Motor neuron (in vitro differentiated cells): Measurements from ENCODE around the gene ZNF217. TPM values are rescaled to one million over a fixed set of nuclear protein-coding genes. Genes with fewer than 3 reads are reported as not detected.
"Not testable (repeated sequence)": the region's sequence is repeated elsewhere in the genome, so short reads cannot be mapped to it uniquely, and the experiment has no call there.

Experiments
- ATAC-seq, 8 experiments: fragments of 200-7000 bp; cut with Tn5 transposase; replicated peaks in 6 of 8; 2 replicates each; pipeline ENCODE4 v1.8.0; 2021; ENCODE audit warnings: mild to moderate bottlenecking in 8 of 8, moderate library complexity in 8 of 8
- H3K27ac ChIP-seq, 2 donors: fragments of 250-450 bp; sonication (Bioruptor Pico); 2 replicates each; pipeline ENCODE4 v1.9.0; 2021; ENCODE audit warnings: antibody characterized with exemption in 2 of 2, mild to moderate bottlenecking in 2 of 2, moderate library complexity in 1 of 2
- H3K4me1 ChIP-seq, 2 donors: fragments of 250-450 bp; sonication (Bioruptor Pico); replicated peaks in 1 of 2; 2 replicates each; pipeline ENCODE4 v1.6.1; 2021; ENCODE audit warnings: antibody characterized with exemption in 2 of 2, mild to moderate bottlenecking in 2 of 2, moderate library complexity in 1 of 2
- H3K4me3 ChIP-seq, 5 donors: fragments of 250-450 bp; sonication (Bioruptor Pico); 2 replicates each; pipeline ENCODE4 v1.9.0; 2021; ENCODE audit warnings: antibody characterized with exemption in 5 of 5, mild to moderate bottlenecking in 5 of 5, moderate library complexity in 4 of 5
- WGBS, 10 experiments: fragments of 450-650 bp; shearing (Covaris generic); methylation state at CpG; one replicate each; pipeline ENCODE4 v1.0.0; 2022; 5-methylcytosine and 5-hydroxymethylcytosine counted together
- in situ Hi-C, 9 experiments: fragments of 400-800 bp; cut with MboI; loops; one replicate each; pipeline ENCODE4 v1.15.0; 2021; ENCODE audit warnings: low sequenced_read_pairs in 9 of 9, low pct_unique_long_range_greater_than_20kb in 2 of 9; ENCODE audit not compliant: unreplicated experiment in 9 of 9
- total RNA-seq, 8 experiments: library from RNA; unstranded; fragments of 300-600 nt; gene quantifications; 2 replicates each; pipeline versions ENCODE4 v1.2.3 to v1.2.4, GENCODE V29; 2022

The ZNF217 gene
- total RNA-seq, 8 experiments from 2014 or later = 5.2 to 51.5 (median 13.2) TPM

DNA sequence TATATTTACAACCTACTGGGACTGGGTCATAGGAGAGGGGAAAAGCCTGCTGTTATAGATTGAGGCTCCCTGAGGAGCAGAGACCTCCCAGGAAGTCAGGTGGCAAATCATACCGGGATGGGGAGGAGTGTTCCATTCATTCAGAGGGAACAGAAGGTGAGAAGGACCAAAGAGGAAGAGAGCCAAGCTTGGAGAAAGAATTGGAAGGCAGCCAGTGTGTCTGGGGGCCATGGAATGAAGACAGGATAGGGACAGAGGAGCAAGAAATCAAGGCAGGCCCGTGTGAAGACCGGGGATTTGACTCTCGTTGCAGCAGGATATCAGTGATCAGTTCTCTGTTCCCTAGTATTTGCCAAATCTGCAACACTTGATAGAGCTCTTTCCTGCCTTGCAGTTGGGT is 5.7 kb upstream of the ZNF217 start:
- Histone ChIP-seq H3K4me3 (no peak overlapping the region), H3K4me1 (peaks cover 11 to 24% of the 10 kb centered on the region in 2 donors), H3K27ac (no peak overlapping the region)
- in situ Hi-C loops = loop anchor here (25.0 kb wide), 5 partner anchors 213 to 588 kb away; partner anchors contain the start of gene BCAS1 (in 4 of the 9)
- no peak for ATAC-seq
- WGBS, 10 experiments = 0 to 60% (median 15%) methylated on average over 1 to 4 of the region's 4 CpGs; no CpG with 5 or more reads in 2 of the 10 experiments

DNA sequence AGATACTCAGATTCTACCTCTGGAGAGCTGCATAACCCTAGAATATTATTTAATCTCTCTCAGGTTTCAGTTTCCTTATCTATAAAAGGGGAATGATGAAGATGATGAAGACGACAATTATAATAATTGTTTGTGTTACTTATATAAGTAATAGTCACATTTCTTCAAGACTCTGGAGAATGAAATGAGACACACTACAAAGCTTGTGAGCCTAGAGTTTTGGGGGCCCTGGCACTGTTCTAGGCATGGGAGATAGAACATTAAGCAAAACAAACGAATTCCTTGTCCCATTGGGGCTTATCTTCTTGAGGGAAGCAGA is 5.4 kb upstream of the ZNF217 start:
- WGBS, 10 experiments = 40 to 100% (median 66%) methylated on average over 1 to 2 of the region's 2 CpGs; no CpG with 5 or more reads in 2 of the 10 experiments
- ATAC-seq = no peak
- Histone ChIP-seq H3K4me3 (no peak overlapping the region), H3K27ac (no peak overlapping the region), H3K4me1 (peaks cover 11 to 24% of the 10 kb centered on the region in 2 donors)
- in situ Hi-C loops = loop anchor here (25.0 kb wide), 5 partner anchors 213 to 588 kb away; partner anchors contain the start of gene BCAS1 (in 4 of the 9)

GRCh38 chr20:53598140-53599043 is 4.8 kb upstream of the ZNF217 start:
- Histone ChIP-seq H3K27ac (no peak overlapping the region), H3K4me3 (no peak overlapping the region), H3K4me1 (peaks cover 11 to 24% of the 10 kb centered on the region in 2 donors)
- 63 to 100% (median 96%) methylated on average over 1 to 8 of the region's 9 CpGs; no CpG with 5 or more reads in 1 of the 10 experiments for WGBS, 10 experiments
- in situ Hi-C loops = loop anchor here (25.0 kb wide), 5 partner anchors 214 to 589 kb away; partner anchors contain the start of gene BCAS1 (in 4 of the 9)
- ATAC-seq = no peak

DNA sequence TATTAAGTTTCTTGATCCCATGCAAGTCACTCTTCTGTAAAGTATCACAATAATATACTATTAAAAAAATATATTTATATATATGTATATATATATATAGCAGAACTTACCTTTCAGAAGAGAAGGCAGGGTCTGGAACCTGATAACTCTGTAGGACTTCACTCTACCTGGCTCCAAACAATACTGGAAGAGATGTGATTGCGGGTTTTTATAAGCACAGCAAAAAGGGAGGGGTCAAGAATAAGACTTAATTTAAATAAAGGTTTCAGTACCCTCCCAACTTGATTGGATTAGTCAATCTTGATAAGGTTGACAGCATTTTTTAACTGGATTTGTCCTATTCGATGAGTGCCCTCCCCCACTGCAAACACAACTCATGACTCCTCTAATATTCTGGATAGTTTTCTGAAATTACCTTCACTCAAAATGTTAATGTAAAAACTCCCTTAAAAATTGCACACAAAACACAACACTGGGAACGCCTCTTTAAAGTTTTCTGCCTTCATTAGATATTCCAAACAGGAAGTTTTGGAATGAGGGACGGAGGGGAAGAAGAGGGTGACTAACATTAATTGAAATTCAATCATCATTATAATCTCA is 4.0 kb upstream of the ZNF217 start:
- 27 to 100% (median 80%) methylated on average over 1 to 4 of the region's 4 CpGs; no CpG with 5 or more reads in 1 of the 10 experiments for WGBS, 10 experiments
- ATAC-seq = no peak
- in situ Hi-C loops = loop anchor here (25.0 kb wide), 5 partner anchors 215 to 590 kb away; partner anchors contain the start of gene BCAS1 (in 4 of the 9)
- no peak overlapping the region for H3K27ac ChIP-seq
- no peak overlapping the region for H3K4me3 ChIP-seq
- peaks cover 11 to 24% of the 10 kb centered on the region in 2 donors for H3K4me1 ChIP-seq

DNA sequence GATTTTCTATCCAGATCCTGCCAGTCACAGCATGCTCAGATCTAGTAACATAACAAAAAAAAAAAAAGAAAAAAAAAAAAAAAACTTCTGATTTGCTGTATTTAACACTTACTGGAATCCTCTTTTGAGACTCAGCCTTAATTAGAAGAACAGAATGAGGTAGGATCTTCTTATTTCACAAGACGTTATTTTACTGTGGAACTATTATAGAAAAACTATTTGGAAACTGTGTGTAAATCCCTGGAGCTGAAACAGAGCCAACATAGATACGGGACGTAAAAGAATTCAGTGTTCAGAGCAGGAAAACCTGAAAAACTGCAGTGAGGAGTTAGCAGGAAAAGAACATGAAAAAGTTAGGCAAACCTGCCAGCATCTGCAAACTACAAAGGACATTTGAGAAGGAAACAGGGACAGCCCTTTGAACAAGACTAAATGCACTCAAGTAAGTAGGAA is 3.4 kb upstream of the ZNF217 start:
- in situ Hi-C loops = loop anchor here (25.0 kb wide), 5 partner anchors 215 to 590 kb away; partner anchors contain the start of gene BCAS1 (in 4 of the 9)
- no peak for ATAC-seq
- Histone ChIP-seq H3K4me1 (peaks cover 11 to 24% of the 10 kb centered on the region in 2 donors), H3K4me3 (no peak overlapping the region), H3K27ac (peak overlapping the region in 1 of 2 donors; percentile 25)
- 46 to 82% (median 71%) methylated on average over 2 to 3 of the region's 3 CpGs for WGBS, 10 experiments

DNA sequence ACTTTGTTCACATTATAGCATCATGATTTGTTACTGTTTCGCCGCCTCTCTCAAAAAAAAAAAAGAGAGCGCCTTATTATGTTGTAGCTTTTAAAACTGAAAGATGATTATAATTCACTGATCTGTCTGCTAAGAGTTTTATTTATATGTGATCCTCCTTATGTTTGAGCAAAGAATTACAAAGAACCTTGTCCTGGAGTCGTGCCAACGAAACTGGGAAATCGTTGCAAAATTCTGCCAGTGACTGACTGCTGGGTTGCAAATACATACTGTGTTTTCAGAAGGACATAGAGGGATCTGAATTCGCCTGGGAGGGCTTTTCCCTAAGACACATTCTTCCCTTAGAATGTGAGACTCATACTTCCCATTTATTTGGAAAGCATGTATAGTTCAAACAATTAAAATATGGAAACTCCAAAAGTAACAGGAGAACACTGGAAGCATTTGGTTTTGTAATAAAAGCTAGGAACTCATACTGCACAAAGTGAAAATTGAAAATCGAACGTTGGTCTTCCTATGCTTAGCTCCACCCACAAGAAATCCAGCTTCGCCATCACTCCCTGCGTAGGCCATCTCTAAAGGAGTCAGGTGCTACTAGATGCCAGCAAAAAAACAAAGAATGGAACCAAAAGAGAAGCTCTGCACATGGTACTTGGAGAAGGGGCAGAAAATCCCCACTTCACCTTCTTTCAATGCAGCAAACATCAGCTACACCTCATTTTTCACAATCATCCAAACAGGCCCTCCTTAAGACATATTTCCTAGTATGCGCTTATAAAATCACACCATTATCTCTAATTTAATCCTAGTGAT is 2.8 kb upstream of the ZNF217 start:
- Histone ChIP-seq H3K4me1 (peaks cover 11 to 24% of the 10 kb centered on the region in 2 donors), H3K4me3 (peak overlapping the region in 1 of 5 donors; percentile 11), H3K27ac (peak overlapping the region in 1 of 2 donors; percentile 46)
- 22 to 80% (median 50%) methylated on average over 2 to 6 of the region's 12 CpGs; no CpG with 5 or more reads in 2 of the 10 experiments for WGBS, 10 experiments
- not testable (repeated sequence) for ATAC-seq
- in situ Hi-C loops = loop anchor here (25.0 kb wide), 5 partner anchors 216 to 591 kb away; partner anchors contain the start of gene BCAS1 (in 4 of the 9)

- peaks cover 11 to 26% of the 10 kb centered on the region in 2 donors for H3K4me1 ChIP-seq
- ATAC-seq, H3K27ac ChIP-seq, H3K4me3 ChIP-seq: not testable (repeated sequence)
- WGBS, 10 experiments = 0 to 100% (median 31%) methylated on average over 1 to 2 of the region's 3 CpGs; no CpG with 5 or more reads in 4 of the 10 experiments
- in situ Hi-C loops = loop anchor here (25.0 kb wide), 5 partner anchors 217 to 592 kb away; partner anchors contain the start of gene BCAS1 (in 4 of the 9)
Measured at GRCh38 chr20:53595742-53596141, 2.1 kb upstream of the ZNF217 start.

DNA sequence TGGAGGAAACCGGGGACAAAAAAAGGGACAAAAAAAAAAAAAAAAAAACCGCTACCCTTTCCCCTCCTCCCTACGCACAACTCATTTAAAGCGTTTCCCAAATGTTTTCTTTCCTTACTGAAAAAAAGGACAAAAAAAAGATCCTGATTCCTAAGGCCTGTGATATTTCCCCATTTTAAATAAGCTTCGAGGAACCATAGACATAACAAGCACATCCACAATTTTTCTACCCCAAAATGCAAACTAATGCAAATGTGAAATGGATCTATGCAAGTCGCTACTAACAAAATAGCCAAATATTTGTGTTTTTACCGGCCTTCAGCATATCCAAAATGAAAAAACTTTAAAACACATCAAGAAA is 1.4 kb upstream of the ZNF217 start:
- H3K4me3 ChIP-seq = peak overlapping the region; percentile 48 to 65 (median 58)
- no peak for ATAC-seq
- in situ Hi-C loops = loop anchor here (25.0 kb wide), 5 partner anchors 217 to 592 kb away; partner anchors contain the start of gene BCAS1 (in 4 of the 9)
- H3K4me1 ChIP-seq = peaks cover 11 to 29% of the 10 kb centered on the region in 2 donors
- H3K27ac ChIP-seq = peak overlapping the region in 1 of 2 donors; percentile 71
- 0 to 19% (median 3%) methylated on average over 3 to 7 of the region's 7 CpGs for WGBS, 10 experiments

DNA sequence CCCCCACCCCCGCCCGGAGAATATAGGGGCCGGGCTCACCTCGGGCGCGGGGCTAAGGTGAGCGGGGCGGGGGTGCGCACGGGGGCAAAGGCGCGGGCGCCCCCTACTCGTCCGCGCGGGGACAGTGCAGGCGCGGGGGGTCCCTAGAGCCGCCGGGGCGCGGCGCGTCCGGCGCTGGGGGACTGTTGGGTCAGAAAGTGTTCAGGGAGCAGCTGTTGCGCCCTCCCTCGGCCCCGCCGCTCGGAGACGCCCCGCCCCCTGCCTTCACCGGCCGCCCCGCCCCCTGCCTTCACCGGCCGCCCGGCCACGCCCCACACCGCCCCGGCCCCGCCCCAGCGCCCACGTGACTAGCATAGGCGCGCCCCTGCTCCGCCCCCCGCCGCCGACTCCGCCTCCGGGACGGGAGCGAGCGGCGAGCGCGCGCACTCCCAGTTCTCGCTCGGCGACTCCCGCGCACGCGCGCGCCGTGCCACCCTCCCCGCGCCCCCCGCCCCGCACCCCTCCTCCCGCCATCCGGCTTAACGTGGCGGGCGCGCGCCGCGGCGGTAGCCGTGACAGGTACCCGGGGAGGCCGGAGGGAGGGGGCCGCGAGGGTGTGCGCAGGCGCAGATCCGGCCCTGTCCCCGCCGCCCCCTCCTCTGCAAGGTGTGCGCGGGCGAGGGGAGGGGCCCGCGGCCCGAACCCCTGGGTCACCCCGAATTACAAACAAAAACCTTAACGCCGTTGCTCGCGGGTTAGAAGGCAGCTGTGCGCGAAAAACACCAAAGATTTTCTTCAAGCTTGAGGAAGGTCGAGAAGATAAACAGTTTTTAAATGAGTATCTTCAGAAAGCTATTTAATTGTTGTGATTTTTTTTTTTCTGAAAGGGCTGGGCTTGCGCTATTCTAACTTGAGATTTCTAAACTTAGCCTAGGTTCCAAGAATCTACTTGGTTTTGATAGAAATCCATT is 704 bp upstream of the ZNF217 start:
- peak overlapping the region; percentile 67 to 84 for H3K27ac ChIP-seq
- H3K4me1 ChIP-seq = peaks cover 12 to 32% of the 10 kb centered on the region in 2 donors
- WGBS, 10 experiments = 0 to 5% (median 0%) methylated on average over 1 to 11 of the region's 110 CpGs
- in situ Hi-C loops = loop anchor here (25.0 kb wide), 5 partner anchors 218 to 593 kb away; partner anchors contain the start of gene BCAS1 (in 4 of the 9)
- peak overlapping the region; percentile 51 to 65 (median 60) for H3K4me3 ChIP-seq
- ATAC-seq = peak; percentile 65 to 88 (median 86)

DNA sequence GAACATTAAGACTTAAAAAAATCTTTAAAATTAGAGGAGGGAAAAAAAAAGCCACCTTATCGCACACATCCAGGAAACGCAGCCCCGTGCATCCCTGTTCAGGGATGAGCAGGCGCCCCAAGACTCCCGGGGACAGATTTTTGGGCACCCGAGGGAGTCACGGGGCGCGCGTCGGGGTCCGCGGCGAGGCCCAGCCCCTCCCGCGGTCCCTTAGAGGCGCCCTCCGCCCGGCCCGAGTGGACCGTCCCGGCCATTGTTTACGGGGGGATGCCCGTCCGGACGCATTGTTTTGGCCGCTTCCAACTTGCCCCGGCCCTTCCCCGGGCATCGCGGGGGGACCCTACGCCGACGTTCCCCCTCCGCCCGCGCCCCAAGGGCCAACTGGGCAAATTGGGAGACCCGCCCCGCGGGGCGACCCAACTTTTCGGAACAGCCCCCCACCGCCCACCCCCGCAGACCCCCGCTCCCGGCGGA is 610 bp downstream of the ZNF217 start:
- in situ Hi-C loops = loop anchor here (25.0 kb wide), 5 partner anchors 219 to 594 kb away; partner anchors contain the start of gene BCAS1 (in 4 of the 9)

More for the DNA sequence above, 610 bp downstream of the ZNF217 start:
- peak; percentile 2 to 12 (median 7) for ATAC-seq
- peaks cover 14 to 40% of the 10 kb centered on the region in 2 donors for H3K4me1 ChIP-seq
- 0 to 6% methylated on average over 3 of the region's 47 CpGs; no CpG with 5 or more reads in 8 of the 10 experiments for WGBS, 10 experiments
- H3K27ac ChIP-seq = peak overlapping the region; percentile 61 to 84
- H3K4me3 ChIP-seq = peak overlapping the region; percentile 51 to 65 (median 60)
